Suprapubic skin (tissue), 4 donors: ENCODE results near the gene RAMP2.

ENCODE experiments used
- POLR2A ChIP-seq, 2 donors: fragments of 450-650 bp; IDR thresholded peaks; one replicate each; pipeline ENCODE4 v1.6.1; 2017; ENCODE audit warnings: antibody characterized with exemption in 2 of 2, mild to moderate bottlenecking in 2 of 2, moderate library complexity in 2 of 2
- POLR2AphosphoS5 ChIP-seq, 3 donors: sonication (generic); formaldehyde crosslinking; IDR thresholded peaks; one replicate each; pipeline ENCODE4 v1.6.1; 2017; ENCODE audit warnings: antibody characterized with exemption in 3 of 3

GRCh38 chr17:42775534-42776098 lies 14.6 kb downstream of the RAMP2 start:
- no peak for TF ChIP-seq POLR2A (IDR thresholded peaks at IDR 0.05)
- no peak for TF ChIP-seq POLR2AphosphoS5 (IDR thresholded peaks at IDR 0.05)
